CD4-positive, alpha-beta T cell (primary cell): ENCODE measurements around the gene SORT1. TPM values are rescaled to one million over a fixed set of nuclear protein-coding genes. Genes with fewer than 3 reads are reported as not detected.

Experiments used
- ATAC-seq: fragments of 200-7000 bp; cut with Tn5 transposase; one replicate; pipeline ENCODE4 v1.10.0; 2022; ENCODE audit warnings: mild to moderate bottlenecking; ENCODE audit not compliant: poor library complexity
- CTCF ChIA-PET: fragments of 350-600 bp; sonication (Branson Sonifier 250); formaldehyde crosslinking; loops from one replicate; lab custom pipeline; 2021; ENCODE audit warnings: antibody characterized with exemption, inconsistent platforms; lab: Charles Lee
- POLR2A ChIA-PET: fragments of 350-600 bp; sonication (Branson Sonifier 250); formaldehyde crosslinking; loops from one replicate; lab custom pipeline; 2021; ENCODE audit warnings: antibody characterized with exemption, inconsistent platforms; lab: Charles Lee
- DNase-seq, 14 experiments: peaks; one replicate each; pipeline ENCODE4 v3.0.0-alpha.2; 2013 to 2020; ENCODE audit warnings: mixed read lengths in 2 of 14
- H3K27ac ChIP-seq, 2 donors: one replicate each; pipeline versions ENCODE4 v1.5.1 to v1.7.0; 2013; ENCODE audit warnings: low read length in 2 of 2, low read depth in 1 of 2, mild to moderate bottlenecking in 1 of 2
- H3K27me3 ChIP-seq, 2 experiments: 1 replicate in 1 of 2; 2 replicates in 1 of 2; pipeline versions ENCODE4 v1.6.1 to v1.7.0; 2013; ENCODE audit warnings: low read length in 2 of 2, control low read depth in 1 of 2, mild to moderate bottlenecking in 1 of 2, moderate library complexity in 1 of 2; ENCODE audit not compliant: insufficient read depth in 2 of 2, control insufficient read depth in 1 of 2
- H3K36me3 ChIP-seq: one replicate; pipeline ENCODE4 v1.6.1; 2013; ENCODE audit warnings: low read length, control low read depth; ENCODE audit not compliant: insufficient read depth
- H3K4me1 ChIP-seq: one replicate; pipeline ENCODE4 v1.6.1; 2013; ENCODE audit warnings: low read length, control low read depth; ENCODE audit not compliant: insufficient read depth
- H3K4me3 ChIP-seq: one replicate; pipeline ENCODE4 v1.5.1; 2013; ENCODE audit warnings: mild to moderate bottlenecking, low read length, moderate library complexity
- H3K9me3 ChIP-seq, 2 experiments: 1 replicate in 1 of 2; 2 replicates in 1 of 2; pipeline versions ENCODE4 v1.6.1 to v1.7.0; 2013; ENCODE audit warnings: low read length in 2 of 2, mild to moderate bottlenecking in 2 of 2, control low read depth in 1 of 2, moderate library complexity in 1 of 2; ENCODE audit not compliant: control insufficient read depth in 1 of 2, insufficient read depth in 1 of 2
- H3K27ac Mint-ChIP-seq: one replicate; pipeline ENCODE4 v1.8.0; 2020; ENCODE audit warnings: mixed read lengths
- H3K27me3 Mint-ChIP-seq: one replicate; pipeline ENCODE4 v1.8.0; 2021; ENCODE audit warnings: mixed read lengths
- H3K36me3 Mint-ChIP-seq: one replicate; pipeline ENCODE4 v1.8.0; 2021; ENCODE audit warnings: low read depth, mixed read lengths
- H3K4me1 Mint-ChIP-seq: one replicate; pipeline ENCODE4 v1.8.0; 2021; ENCODE audit warnings: low read depth, mixed read lengths
- H3K4me3 Mint-ChIP-seq: one replicate; pipeline ENCODE4 v1.8.0; 2020; ENCODE audit warnings: mild to moderate bottlenecking, mixed read lengths
- H3K9me3 Mint-ChIP-seq: one replicate; pipeline ENCODE4 v1.8.0; 2020; ENCODE audit warnings: mixed read lengths
- intact Hi-C, 2 experiments: fragments of 100-400 bp; cut with DNase I in 1 of 2; cut with micrococcal nuclease in 1 of 2; formaldehyde crosslinking; loops; one replicate each; pipeline versions ENCODE4 v1.15.1 to v1.9.0; 2023 to 2025; cut with DNase I, micrococcal nuclease
- total RNA-seq, 174 experiments: library from RNA in 2 of 174; stranded (reverse) in 2 of 174; gene quantifications; one replicate each; pipeline ENCODE4 v1.2.3 and lab custom pipeline; 2021 to 2026
- TF ChIP-seq, protein P1 (sequence below): fragments of 200-600 bp; IDR thresholded peaks from one replicate; pipeline ENCODE4 v1.8.0; 2022; ENCODE audit warnings: antibody characterized with exemption, mild to moderate bottlenecking

The SORT1 gene
- total RNA-seq, 2 experiments from 2014 or later, result 0.22 to 0.73 TPM

DNA sequence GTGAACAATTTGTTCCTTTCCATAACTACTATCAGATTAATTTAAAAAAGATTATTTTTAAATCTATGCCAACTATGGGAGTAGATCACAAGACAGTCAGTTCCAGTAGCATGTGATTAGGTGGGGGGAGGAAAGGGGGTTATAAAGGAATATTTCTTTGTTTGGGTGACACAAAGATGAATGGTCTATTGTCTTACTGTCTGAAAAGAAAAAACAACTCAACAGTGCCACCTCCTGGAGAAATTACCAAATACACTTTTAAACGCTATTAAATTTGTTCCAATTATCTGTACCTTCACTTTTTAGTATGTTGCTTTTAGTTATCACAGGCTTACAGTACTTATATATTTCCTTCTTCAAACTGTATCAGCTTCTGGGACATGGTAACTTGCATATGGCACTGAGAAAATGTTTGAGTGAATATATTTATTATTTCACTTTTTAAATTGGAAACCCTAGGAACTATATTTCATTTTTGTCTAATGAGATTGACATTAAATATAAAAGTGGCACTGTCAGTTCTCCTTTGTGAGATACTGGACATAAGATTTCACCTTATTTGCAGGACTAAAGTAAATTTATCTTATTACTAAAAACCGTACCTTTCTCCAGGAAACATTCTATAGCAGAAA, 1.7 kb upstream of the SORT1 start:
- peaks cover 36% of the 10 kb centered on the region for H3K36me3 ChIP-seq
- H3K4me1 ChIP-seq, result peaks cover 16% of the 10 kb centered on the region
- DNase-seq (peak in 4 of 14 experiments; percentile 26 to 81 (median 72)), ATAC-seq (peak; percentile 57)
- H3K4me3 ChIP-seq, result no peak overlapping the region
- peak overlapping the region; percentile 78 for H3K4me3 Mint-ChIP-seq
- H3K36me3 Mint-ChIP-seq, result peaks cover 33% of the 10 kb centered on the region
- peaks cover 32% of the 10 kb centered on the region for H3K27me3 Mint-ChIP-seq
- TF ChIP-seq, protein P1, sequence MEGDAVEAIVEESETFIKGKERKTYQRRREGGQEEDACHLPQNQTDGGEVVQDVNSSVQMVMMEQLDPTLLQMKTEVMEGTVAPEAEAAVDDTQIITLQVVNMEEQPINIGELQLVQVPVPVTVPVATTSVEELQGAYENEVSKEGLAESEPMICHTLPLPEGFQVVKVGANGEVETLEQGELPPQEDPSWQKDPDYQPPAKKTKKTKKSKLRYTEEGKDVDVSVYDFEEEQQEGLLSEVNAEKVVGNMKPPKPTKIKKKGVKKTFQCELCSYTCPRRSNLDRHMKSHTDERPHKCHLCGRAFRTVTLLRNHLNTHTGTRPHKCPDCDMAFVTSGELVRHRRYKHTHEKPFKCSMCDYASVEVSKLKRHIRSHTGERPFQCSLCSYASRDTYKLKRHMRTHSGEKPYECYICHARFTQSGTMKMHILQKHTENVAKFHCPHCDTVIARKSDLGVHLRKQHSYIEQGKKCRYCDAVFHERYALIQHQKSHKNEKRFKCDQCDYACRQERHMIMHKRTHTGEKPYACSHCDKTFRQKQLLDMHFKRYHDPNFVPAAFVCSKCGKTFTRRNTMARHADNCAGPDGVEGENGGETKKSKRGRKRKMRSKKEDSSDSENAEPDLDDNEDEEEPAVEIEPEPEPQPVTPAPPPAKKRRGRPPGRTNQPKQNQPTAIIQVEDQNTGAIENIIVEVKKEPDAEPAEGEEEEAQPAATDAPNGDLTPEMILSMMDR, result peak; percentile 70
- ChIA-PET CTCF (interaction anchor here (0.7 to 5.5 kb wide), 10 partner anchors 11 to 147 kb away, joined by 3 to 20 read pairs (median 6); partner anchors contain the start of genes PSMA5 and PSRC1), POLR2A (interaction anchor here (0.7 to 1.6 kb wide), 3 partner anchors 26 to 185 kb away, joined by 3 to 6 read pairs (median 3); partner anchors contain the start of genes PSMA5 and SARS1)
- H3K4me1 Mint-ChIP-seq, result peaks cover 16% of the 10 kb centered on the region
- no peaks in the 10 kb centered on the region for H3K9me3 Mint-ChIP-seq
- H3K27me3 ChIP-seq, result peaks cover 32 to 33% of the 10 kb centered on the region in 2 experiments
- no peak overlapping the region for H3K27ac Mint-ChIP-seq
- intact Hi-C loops, result loop anchor here (1.0 to 5.0 kb wide), 4 partner anchors 121 to 572 kb away; no protein-coding TSS in a partner anchor
- peaks cover 0 to 3% of the 10 kb centered on the region in 2 experiments for H3K9me3 ChIP-seq
- H3K27ac ChIP-seq, result no peak overlapping the region

- POLR2A ChIA-PET, result interaction anchor here (0.6 to 1.6 kb wide), 4 partner anchors 12 to 188 kb away, joined by 3 to 6 read pairs (median 4); partner anchors contain the start of genes PSRC1 and SARS1
- TF ChIP-seq, protein P1, result no peak
- H3K4me3 Mint-ChIP-seq, result peak overlapping the region; percentile 84
- ATAC-seq (no peak), DNase-seq (peak in 1 of 14 experiments; percentile 15)
- peaks cover 39% of the 10 kb centered on the region for H3K27me3 Mint-ChIP-seq
- Histone ChIP-seq H3K27ac (no peak overlapping the region), H3K36me3 (peaks cover 28% of the 10 kb centered on the region), H3K27me3 (peaks cover 35 to 40% of the 10 kb centered on the region in 2 experiments), H3K4me3 (peak overlapping the region; percentile 46), H3K9me3 (peaks cover 0 to 3% of the 10 kb centered on the region in 2 experiments), H3K4me1 (peaks cover 16% of the 10 kb centered on the region)
- H3K36me3 Mint-ChIP-seq, result peaks cover 25% of the 10 kb centered on the region
- intact Hi-C loops, result loop anchor here (1.0 to 5.0 kb wide), 4 partner anchors 120 to 571 kb away; no protein-coding TSS in a partner anchor
- no peak overlapping the region for H3K27ac Mint-ChIP-seq
- peaks cover 16% of the 10 kb centered on the region for H3K4me1 Mint-ChIP-seq
- CTCF ChIA-PET, result interaction anchor here (0.7 to 5.5 kb wide), 10 partner anchors 10 to 135 kb away, joined by 3 to 20 read pairs (median 4); partner anchors contain the start of genes PSMA5 and PSRC1
- H3K9me3 Mint-ChIP-seq, result no peaks in the 10 kb centered on the region
Observed at GRCh38 chr1:109398343-109399225, 866 bp upstream of the SORT1 start.
